Astrocyte (in vitro differentiated cells and primary cell): ENCODE data around the gene PRSS57. TPM values are rescaled to one million over a fixed set of nuclear protein-coding genes. Genes with fewer than 3 reads are reported as not detected.

ENCODE experiments used
- DNase-seq: peaks from one replicate; pipeline ENCODE4 v3.0.0-alpha.2; 2010; ENCODE audit warnings: low read depth
- FAIRE-seq: peaks from 2 replicates; lab custom pipeline; 2011; peaks lifted over from hg19 to GRCh38; lab: Jason Lieb, UNC
- H2AFZ ChIP-seq: 2 replicates; pipeline ENCODE4 v1.6.0; 2012; ENCODE audit warnings: low read depth, low read length, inconsistent platforms
- H3K27ac ChIP-seq: 2 replicates; pipeline ENCODE4 v1.5.1; 2011; ENCODE audit warnings: low read depth, low read length, inconsistent platforms
- H3K27me3 ChIP-seq: 2 replicates; pipeline ENCODE4 v1.6.0; 2011; ENCODE audit warnings: low read length, inconsistent platforms; ENCODE audit not compliant: insufficient read depth
- H3K36me3 ChIP-seq: 2 replicates; pipeline ENCODE4 v1.5.1; 2011; ENCODE audit warnings: low read length, inconsistent platforms; ENCODE audit not compliant: insufficient read depth
- H3K4me1 ChIP-seq: 2 replicates; pipeline ENCODE4 v1.5.1; 2011; ENCODE audit warnings: low read length, inconsistent platforms; ENCODE audit not compliant: insufficient read depth
- H3K4me2 ChIP-seq: 2 replicates; pipeline ENCODE4 v1.6.0; 2012; ENCODE audit warnings: low read length, inconsistent platforms
- H3K4me3 ChIP-seq: 2 replicates; pipeline ENCODE4 v1.5.1; 2011; ENCODE audit warnings: low read depth, mild to moderate bottlenecking, low read length, inconsistent platforms; ENCODE audit not compliant: insufficient read depth
- H3K79me2 ChIP-seq: 2 replicates; pipeline ENCODE4 v1.6.0; 2012; ENCODE audit warnings: mild to moderate bottlenecking, low read length, inconsistent platforms; ENCODE audit not compliant: insufficient read depth
- H3K9ac ChIP-seq: 2 replicates; pipeline ENCODE4 v1.6.0; 2012; ENCODE audit warnings: mild to moderate bottlenecking, low read length, inconsistent platforms
- H3K9me3 ChIP-seq: 2 replicates; pipeline ENCODE4 v1.5.1; 2012; ENCODE audit warnings: low read depth, mild to moderate bottlenecking, low read length, inconsistent platforms; ENCODE audit not compliant: insufficient read depth
- H4K20me1 ChIP-seq: 2 replicates; pipeline ENCODE4 v1.6.0; 2012; ENCODE audit warnings: low read length, inconsistent platforms; ENCODE audit not compliant: insufficient read depth
- H3K27ac Mint-ChIP-seq: one replicate; pipeline ENCODE4 v1.8.0; 2021; ENCODE audit warnings: mild to moderate bottlenecking, mixed read lengths; ENCODE audit not compliant: unreplicated experiment
- H3K27me3 Mint-ChIP-seq: one replicate; pipeline ENCODE4 v1.8.0; 2021; ENCODE audit warnings: low read depth, mixed read lengths; ENCODE audit not compliant: unreplicated experiment
- H3K36me3 Mint-ChIP-seq: one replicate; pipeline ENCODE4 v1.8.0; 2021; ENCODE audit warnings: low read depth, mixed read lengths; ENCODE audit not compliant: unreplicated experiment
- H3K4me1 Mint-ChIP-seq: one replicate; pipeline ENCODE4 v1.8.0; 2021; ENCODE audit warnings: low read depth, mixed read lengths; ENCODE audit not compliant: unreplicated experiment
- H3K4me3 Mint-ChIP-seq: one replicate; pipeline ENCODE4 v1.8.0; 2021; ENCODE audit warnings: mild to moderate bottlenecking, moderate library complexity, mixed read lengths; ENCODE audit not compliant: unreplicated experiment
- H3K9me3 Mint-ChIP-seq: one replicate; pipeline ENCODE4 v1.8.0; 2021; ENCODE audit warnings: mild to moderate bottlenecking, mixed read lengths; ENCODE audit not compliant: unreplicated experiment
- EZH2 ChIP-seq: IDR thresholded peaks from 2 replicates; pipeline ENCODE4 v1.6.1; 2012; ENCODE audit warnings: mild to moderate bottlenecking, low read length, inconsistent platforms; ENCODE audit not compliant: insufficient read depth
- total RNA-seq: library from RNA; stranded (reverse); gene quantifications from 2 replicates; pipeline ENCODE4 v1.2.1, GENCODE V29; 2021
- TF ChIP-seq, protein P1 (sequence below): IDR thresholded peaks from 2 replicates; pipeline ENCODE4 v1.5.1; 2011; ENCODE audit warnings: low read depth, mild to moderate bottlenecking, inconsistent platforms, low read length, moderate library complexity; ENCODE audit not compliant: insufficient read depth

Gene PRSS57
- total RNA-seq, 1 donor from 2014 or later, result not detected

- DNase-seq (no peak), FAIRE-seq (no peak)
- Histone ChIP-seq H3K9ac (no peak overlapping the region), H3K36me3 (peaks cover 4% of the 10 kb centered on the region), H3K27ac (no peak overlapping the region), H3K4me1 (no peaks in the 10 kb centered on the region), H4K20me1 (peaks cover 55% of the 10 kb centered on the region), H2AFZ (no peak overlapping the region), H3K27me3 (no peaks in the 10 kb centered on the region), H3K4me2 (no peak overlapping the region), H3K79me2 (peaks cover 65% of the 10 kb centered on the region), H3K4me3 (no peak overlapping the region), H3K9me3 (no peaks in the 10 kb centered on the region)
- Mint-ChIP-seq H3K9me3 (no peaks in the 10 kb centered on the region), H3K27me3 (no peaks in the 10 kb centered on the region), H3K27ac (no peak overlapping the region), H3K4me1 (peaks cover 5% of the 10 kb centered on the region), H3K36me3 (no peaks in the 10 kb centered on the region), H3K4me3 (no peak overlapping the region)
- TF ChIP-seq EZH2, result no peak
- TF ChIP-seq, protein P1, sequence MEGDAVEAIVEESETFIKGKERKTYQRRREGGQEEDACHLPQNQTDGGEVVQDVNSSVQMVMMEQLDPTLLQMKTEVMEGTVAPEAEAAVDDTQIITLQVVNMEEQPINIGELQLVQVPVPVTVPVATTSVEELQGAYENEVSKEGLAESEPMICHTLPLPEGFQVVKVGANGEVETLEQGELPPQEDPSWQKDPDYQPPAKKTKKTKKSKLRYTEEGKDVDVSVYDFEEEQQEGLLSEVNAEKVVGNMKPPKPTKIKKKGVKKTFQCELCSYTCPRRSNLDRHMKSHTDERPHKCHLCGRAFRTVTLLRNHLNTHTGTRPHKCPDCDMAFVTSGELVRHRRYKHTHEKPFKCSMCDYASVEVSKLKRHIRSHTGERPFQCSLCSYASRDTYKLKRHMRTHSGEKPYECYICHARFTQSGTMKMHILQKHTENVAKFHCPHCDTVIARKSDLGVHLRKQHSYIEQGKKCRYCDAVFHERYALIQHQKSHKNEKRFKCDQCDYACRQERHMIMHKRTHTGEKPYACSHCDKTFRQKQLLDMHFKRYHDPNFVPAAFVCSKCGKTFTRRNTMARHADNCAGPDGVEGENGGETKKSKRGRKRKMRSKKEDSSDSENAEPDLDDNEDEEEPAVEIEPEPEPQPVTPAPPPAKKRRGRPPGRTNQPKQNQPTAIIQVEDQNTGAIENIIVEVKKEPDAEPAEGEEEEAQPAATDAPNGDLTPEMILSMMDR, result no peak
Measured at GRCh38 chr19:652467-653389, 42.5 kb downstream of the PRSS57 start.

- H3K4me1 ChIP-seq, result no peaks in the 10 kb centered on the region
- Mint-ChIP-seq H3K4me3 (no peak overlapping the region), H3K4me1 (peaks cover 5% of the 10 kb centered on the region), H3K9me3 (no peaks in the 10 kb centered on the region), H3K27ac (no peak overlapping the region), H3K36me3 (no peaks in the 10 kb centered on the region), H3K27me3 (no peaks in the 10 kb centered on the region)
- H3K4me3 ChIP-seq, result no peak overlapping the region
- no peak overlapping the region for H2AFZ ChIP-seq
- H3K9me3 ChIP-seq, result no peaks in the 10 kb centered on the region
- peaks cover 48% of the 10 kb centered on the region for H4K20me1 ChIP-seq
- H3K27ac ChIP-seq, result no peak overlapping the region
- TF ChIP-seq EZH2, result no peak
- TF ChIP-seq, protein P1, result no peak
- peaks cover 4% of the 10 kb centered on the region for H3K36me3 ChIP-seq
- no peak for DNase-seq
- no peak overlapping the region for H3K4me2 ChIP-seq
- FAIRE-seq, result no peak
- H3K79me2 ChIP-seq, result peaks cover 58% of the 10 kb centered on the region
- no peak overlapping the region for H3K9ac ChIP-seq
- H3K27me3 ChIP-seq, result no peaks in the 10 kb centered on the region
Measured at GRCh38 chr19:651991-652390, 43.3 kb downstream of the PRSS57 start.
